ENCODE results near the gene TTLL11.

DNA sequence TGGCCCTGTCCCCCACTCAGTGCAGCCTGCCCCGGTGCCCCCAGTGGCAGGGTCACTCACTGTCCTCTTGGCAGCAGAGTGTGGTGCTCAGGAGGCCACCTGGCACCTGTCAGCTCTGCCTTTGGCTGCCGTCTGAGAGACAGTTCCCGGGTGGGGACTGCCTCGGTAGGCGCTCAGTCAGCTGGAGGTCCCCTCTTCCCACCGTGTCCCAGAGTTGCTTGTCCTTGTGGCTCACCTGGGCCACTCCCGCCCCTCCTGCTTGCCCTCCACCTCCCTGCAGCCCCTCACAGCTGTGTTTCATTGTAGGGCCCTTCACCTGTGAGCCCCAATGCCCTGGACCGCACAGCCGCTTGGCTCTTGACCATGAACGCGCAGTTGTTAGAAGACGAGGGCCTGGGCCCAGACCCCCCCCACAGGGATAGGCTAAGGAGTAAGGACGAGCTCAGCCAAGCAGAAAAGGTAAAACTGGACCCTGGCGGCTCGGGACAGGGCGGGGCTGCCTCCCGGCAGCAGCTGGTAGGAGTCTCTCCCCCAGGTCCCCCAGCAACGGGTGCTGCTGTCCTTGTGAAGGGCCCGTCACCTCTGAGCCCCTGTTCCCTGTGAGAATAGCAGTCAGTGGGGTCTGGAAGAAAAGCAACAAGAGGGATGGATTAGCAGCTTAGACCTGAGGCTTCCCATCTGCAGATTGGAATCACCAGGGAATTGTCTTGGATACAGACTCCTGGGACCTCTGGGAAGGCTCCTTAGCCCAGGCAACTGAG is 319.0 kb downstream of the TTLL11 start:
- TF ChIP-seq CTCF (IDR thresholded peaks at IDR 0.05) (no peak), POLR2A (IDR thresholded peaks at IDR 0.05) (no peak)

Measured in uterus (tissue), 2 donors.